ENCODE data around the gene PRIM2.

DNA sequence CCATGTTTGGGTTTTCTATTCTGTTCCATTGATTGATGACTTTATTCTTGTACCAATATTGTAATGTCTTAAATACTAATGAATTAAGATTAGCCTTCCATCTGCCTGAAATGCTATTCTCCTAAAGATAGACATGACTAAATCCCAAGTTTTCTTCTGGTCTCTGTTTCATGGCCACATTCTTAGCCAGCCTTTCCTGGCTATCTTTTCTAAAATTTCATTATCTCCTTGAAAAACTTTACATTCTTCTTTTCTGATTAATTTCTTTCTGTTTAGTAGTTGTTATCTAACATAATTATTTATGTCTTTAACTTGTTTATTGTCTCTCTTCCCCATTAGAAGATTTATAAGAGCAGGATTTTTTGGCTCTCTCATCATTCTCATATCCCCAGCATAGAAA, 4.4 kb upstream of the PRIM2 start:
- TF ChIP-seq, protein P1, sequence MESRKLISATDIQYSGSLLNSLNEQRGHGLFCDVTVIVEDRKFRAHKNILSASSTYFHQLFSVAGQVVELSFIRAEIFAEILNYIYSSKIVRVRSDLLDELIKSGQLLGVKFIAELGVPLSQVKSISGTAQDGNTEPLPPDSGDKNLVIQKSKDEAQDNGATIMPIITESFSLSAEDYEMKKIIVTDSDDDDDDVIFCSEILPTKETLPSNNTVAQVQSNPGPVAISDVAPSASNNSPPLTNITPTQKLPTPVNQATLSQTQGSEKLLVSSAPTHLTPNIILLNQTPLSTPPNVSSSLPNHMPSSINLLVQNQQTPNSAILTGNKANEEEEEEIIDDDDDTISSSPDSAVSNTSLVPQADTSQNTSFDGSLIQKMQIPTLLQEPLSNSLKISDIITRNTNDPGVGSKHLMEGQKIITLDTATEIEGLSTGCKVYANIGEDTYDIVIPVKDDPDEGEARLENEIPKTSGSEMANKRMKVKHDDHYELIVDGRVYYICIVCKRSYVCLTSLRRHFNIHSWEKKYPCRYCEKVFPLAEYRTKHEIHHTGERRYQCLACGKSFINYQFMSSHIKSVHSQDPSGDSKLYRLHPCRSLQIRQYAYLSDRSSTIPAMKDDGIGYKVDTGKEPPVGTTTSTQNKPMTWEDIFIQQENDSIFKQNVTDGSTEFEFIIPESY (IDR thresholded peaks at IDR 0.05; ENCODE audit: extremely low read depth, insufficient replicate concordance, low read length): no peak
- TF ChIP-seq EZH2 (IDR thresholded peaks at IDR 0.05) (no peak), ELF1 (IDR thresholded peaks at IDR 0.05; ENCODE audit: borderline replicate concordance, low read depth) (no peak), SP1 (IDR thresholded peaks at IDR 0.05; ENCODE audit: low read depth) (no peak), CTCF (IDR thresholded peaks at IDR 0.05 in 2 of 3, conservative IDR thresholded peaks at IDR 0.05 in 1 of 3; ENCODE audit: borderline replicate concordance in 1 of 3, insufficient read depth in 1 of 3, low read depth in 2 of 3, low read length in 2 of 3) (no peak), MAX (IDR thresholded peaks at IDR 0.05) (no peak), RAD21 (IDR thresholded peaks at IDR 0.05; ENCODE audit: low read depth) (no peak)
- TF ChIP-seq, protein P2, sequence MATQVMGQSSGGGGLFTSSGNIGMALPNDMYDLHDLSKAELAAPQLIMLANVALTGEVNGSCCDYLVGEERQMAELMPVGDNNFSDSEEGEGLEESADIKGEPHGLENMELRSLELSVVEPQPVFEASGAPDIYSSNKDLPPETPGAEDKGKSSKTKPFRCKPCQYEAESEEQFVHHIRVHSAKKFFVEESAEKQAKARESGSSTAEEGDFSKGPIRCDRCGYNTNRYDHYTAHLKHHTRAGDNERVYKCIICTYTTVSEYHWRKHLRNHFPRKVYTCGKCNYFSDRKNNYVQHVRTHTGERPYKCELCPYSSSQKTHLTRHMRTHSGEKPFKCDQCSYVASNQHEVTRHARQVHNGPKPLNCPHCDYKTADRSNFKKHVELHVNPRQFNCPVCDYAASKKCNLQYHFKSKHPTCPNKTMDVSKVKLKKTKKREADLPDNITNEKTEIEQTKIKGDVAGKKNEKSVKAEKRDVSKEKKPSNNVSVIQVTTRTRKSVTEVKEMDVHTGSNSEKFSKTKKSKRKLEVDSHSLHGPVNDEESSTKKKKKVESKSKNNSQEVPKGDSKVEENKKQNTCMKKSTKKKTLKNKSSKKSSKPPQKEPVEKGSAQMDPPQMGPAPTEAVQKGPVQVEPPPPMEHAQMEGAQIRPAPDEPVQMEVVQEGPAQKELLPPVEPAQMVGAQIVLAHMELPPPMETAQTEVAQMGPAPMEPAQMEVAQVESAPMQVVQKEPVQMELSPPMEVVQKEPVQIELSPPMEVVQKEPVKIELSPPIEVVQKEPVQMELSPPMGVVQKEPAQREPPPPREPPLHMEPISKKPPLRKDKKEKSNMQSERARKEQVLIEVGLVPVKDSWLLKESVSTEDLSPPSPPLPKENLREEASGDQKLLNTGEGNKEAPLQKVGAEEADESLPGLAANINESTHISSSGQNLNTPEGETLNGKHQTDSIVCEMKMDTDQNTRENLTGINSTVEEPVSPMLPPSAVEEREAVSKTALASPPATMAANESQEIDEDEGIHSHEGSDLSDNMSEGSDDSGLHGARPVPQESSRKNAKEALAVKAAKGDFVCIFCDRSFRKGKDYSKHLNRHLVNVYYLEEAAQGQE (IDR thresholded peaks at IDR 0.05; ENCODE audit: low read depth): no peak

Measured in HCT116 (cell line).